Osteocyte (in vitro differentiated cells): ENCODE data around the gene CRYL1. TPM values are rescaled to one million over a fixed set of nuclear protein-coding genes. Genes with fewer than 3 reads are reported as not detected.

Source experiments
- DNase-seq: peaks from one replicate; pipeline ENCODE4 v3.0.0; 2021; ENCODE audit warnings: mixed read lengths; ENCODE audit not compliant: unreplicated experiment; ENCODE audit errors: extremely low spot score
- H3K27ac Mint-ChIP-seq: one replicate; pipeline ENCODE4 v1.8.0; 2021; ENCODE audit warnings: mild to moderate bottlenecking, mixed read lengths; ENCODE audit not compliant: unreplicated experiment
- H3K27me3 Mint-ChIP-seq: one replicate; pipeline ENCODE4 v1.8.0; 2021; ENCODE audit warnings: mixed read lengths; ENCODE audit not compliant: unreplicated experiment
- H3K36me3 Mint-ChIP-seq: one replicate; pipeline ENCODE4 v1.8.0; 2021; ENCODE audit warnings: mixed read lengths; ENCODE audit not compliant: unreplicated experiment
- H3K4me1 Mint-ChIP-seq: one replicate; pipeline ENCODE4 v1.8.0; 2021; ENCODE audit warnings: mixed read lengths; ENCODE audit not compliant: unreplicated experiment
- H3K4me3 Mint-ChIP-seq: one replicate; pipeline ENCODE4 v1.8.0; 2021; ENCODE audit warnings: mild to moderate bottlenecking, moderate library complexity, mixed read lengths; ENCODE audit not compliant: unreplicated experiment
- H3K9me3 Mint-ChIP-seq: one replicate; pipeline ENCODE4 v1.8.0; 2021; ENCODE audit warnings: mixed read lengths; ENCODE audit not compliant: unreplicated experiment
- total RNA-seq: library from RNA; stranded (reverse); gene quantifications from 2 replicates; pipeline ENCODE4 v1.2.1, GENCODE V29; 2021
- TF ChIP-seq, protein P1 (sequence below): fragments of 200-600 bp; sonication (generic); IDR thresholded peaks from 2 replicates; pipeline ENCODE4 v1.5.0; 2021; ENCODE audit warnings: antibody characterized with exemption, mild to moderate bottlenecking, moderate library complexity

Gene CRYL1
- total RNA-seq, 1 donor from 2014 or later: 22.5 TPM

GRCh38 chr13:20363603-20364002 lies 162.1 kb downstream of the CRYL1 start:
- no peaks in the 10 kb centered on the region for H3K36me3 Mint-ChIP-seq
- no peak overlapping the region for H3K27ac Mint-ChIP-seq
- TF ChIP-seq, protein P1, sequence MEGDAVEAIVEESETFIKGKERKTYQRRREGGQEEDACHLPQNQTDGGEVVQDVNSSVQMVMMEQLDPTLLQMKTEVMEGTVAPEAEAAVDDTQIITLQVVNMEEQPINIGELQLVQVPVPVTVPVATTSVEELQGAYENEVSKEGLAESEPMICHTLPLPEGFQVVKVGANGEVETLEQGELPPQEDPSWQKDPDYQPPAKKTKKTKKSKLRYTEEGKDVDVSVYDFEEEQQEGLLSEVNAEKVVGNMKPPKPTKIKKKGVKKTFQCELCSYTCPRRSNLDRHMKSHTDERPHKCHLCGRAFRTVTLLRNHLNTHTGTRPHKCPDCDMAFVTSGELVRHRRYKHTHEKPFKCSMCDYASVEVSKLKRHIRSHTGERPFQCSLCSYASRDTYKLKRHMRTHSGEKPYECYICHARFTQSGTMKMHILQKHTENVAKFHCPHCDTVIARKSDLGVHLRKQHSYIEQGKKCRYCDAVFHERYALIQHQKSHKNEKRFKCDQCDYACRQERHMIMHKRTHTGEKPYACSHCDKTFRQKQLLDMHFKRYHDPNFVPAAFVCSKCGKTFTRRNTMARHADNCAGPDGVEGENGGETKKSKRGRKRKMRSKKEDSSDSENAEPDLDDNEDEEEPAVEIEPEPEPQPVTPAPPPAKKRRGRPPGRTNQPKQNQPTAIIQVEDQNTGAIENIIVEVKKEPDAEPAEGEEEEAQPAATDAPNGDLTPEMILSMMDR: no peak
- H3K4me1 Mint-ChIP-seq: no peaks in the 10 kb centered on the region
- H3K4me3 Mint-ChIP-seq: no peak overlapping the region
- DNase-seq: no peak
- H3K9me3 Mint-ChIP-seq: no peaks in the 10 kb centered on the region
- peaks cover 2% of the 10 kb centered on the region for H3K27me3 Mint-ChIP-seq

GRCh38 chr13:20363172-20363571 lies 162.5 kb downstream of the CRYL1 start:
- Mint-ChIP-seq H3K4me1 (no peaks in the 10 kb centered on the region), H3K27ac (no peak overlapping the region)

DNA sequence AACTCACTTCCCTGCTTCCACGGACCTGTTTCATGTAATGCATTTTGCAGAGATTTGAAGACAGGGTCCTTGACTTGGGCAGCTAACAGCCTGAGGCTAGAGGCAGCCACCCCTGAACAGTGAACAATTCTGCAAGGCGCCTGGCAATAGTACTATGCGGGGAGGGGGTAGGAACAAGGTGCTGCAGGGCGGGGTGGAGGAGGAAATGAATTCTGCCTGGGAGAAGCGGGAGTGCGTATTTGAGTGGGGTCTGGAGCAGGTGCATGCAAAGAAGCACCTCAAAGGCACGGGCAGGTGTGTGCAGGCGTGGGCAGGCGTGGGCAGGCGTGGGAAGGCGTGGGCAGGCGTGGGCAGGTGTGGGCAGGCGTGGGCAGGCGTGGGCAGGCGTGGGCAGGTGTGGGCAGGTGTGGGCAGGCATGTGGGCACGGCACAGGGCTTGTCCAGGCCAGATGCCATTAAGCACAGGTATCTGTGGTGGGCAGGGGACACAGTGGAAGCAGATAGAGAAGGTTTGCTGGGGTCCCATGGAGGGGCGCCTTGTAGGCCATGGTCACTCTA lies 163.1 kb downstream of the CRYL1 start:
- H3K27ac Mint-ChIP-seq: no peak overlapping the region

More at GRCh38 chr13:20363172-20363571, 162.5 kb downstream of the CRYL1 start:
- no peak for DNase-seq
- H3K36me3 Mint-ChIP-seq: no peaks in the 10 kb centered on the region
- TF ChIP-seq, protein P1: no peak
- H3K27me3 Mint-ChIP-seq: no peaks in the 10 kb centered on the region
- H3K9me3 Mint-ChIP-seq: no peaks in the 10 kb centered on the region
- H3K4me3 Mint-ChIP-seq: no peak overlapping the region

DNA sequence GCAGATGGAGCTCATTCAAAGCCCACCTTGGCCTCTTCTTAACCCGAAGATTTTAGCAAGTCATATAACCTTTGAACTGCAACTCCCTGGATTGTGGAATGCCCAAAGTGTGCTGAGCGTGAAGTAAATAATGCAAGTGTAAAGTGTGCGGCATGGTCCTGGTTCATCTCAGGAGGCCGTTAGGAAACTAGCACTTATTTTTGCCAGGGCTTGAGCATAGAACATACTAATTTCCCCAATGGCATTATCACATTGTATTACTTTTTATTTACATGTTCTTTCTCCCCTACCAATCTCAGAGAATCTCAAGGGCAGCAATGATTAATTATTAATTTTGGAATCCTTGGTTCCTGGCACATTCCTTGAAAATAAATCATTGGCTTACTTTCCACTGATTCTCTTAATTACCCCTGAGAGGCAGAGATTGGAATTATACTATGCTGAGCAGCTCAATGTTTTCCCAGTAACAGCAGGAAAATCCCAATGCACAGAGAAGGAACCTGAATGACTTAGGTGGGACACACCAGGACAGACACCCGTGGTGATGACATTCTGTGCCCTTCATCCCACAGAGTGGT lies 164.7 kb downstream of the CRYL1 start:
- Mint-ChIP-seq H3K4me3 (no peak overlapping the region), H3K36me3 (no peaks in the 10 kb centered on the region), H3K4me1 (no peaks in the 10 kb centered on the region), H3K27ac (no peak overlapping the region), H3K27me3 (no peaks in the 10 kb centered on the region), H3K9me3 (no peaks in the 10 kb centered on the region)
- TF ChIP-seq, protein P1: no peak
- no peak for DNase-seq

More for the DNA sequence above, 163.1 kb downstream of the CRYL1 start:
- Mint-ChIP-seq H3K36me3 (no peaks in the 10 kb centered on the region), H3K27me3 (no peaks in the 10 kb centered on the region), H3K9me3 (no peaks in the 10 kb centered on the region), H3K4me3 (no peak overlapping the region), H3K4me1 (no peaks in the 10 kb centered on the region)
- TF ChIP-seq, protein P1: no peak
- no peak for DNase-seq

GRCh38 chr13:20360041-20360491 lies 165.6 kb downstream of the CRYL1 start:
- Mint-ChIP-seq H3K27ac (no peak overlapping the region), H3K9me3 (no peaks in the 10 kb centered on the region), H3K27me3 (no peaks in the 10 kb centered on the region), H3K36me3 (no peaks in the 10 kb centered on the region), H3K4me1 (no peaks in the 10 kb centered on the region), H3K4me3 (no peak overlapping the region)
- TF ChIP-seq, protein P1: no peak
- DNase-seq: no peak
